ENCODE data around the gene SH2B3.
A peak's percentile ranks its signal among the peaks of the same experiment; 100 is the strongest.

The SH2B3 gene

DNA sequence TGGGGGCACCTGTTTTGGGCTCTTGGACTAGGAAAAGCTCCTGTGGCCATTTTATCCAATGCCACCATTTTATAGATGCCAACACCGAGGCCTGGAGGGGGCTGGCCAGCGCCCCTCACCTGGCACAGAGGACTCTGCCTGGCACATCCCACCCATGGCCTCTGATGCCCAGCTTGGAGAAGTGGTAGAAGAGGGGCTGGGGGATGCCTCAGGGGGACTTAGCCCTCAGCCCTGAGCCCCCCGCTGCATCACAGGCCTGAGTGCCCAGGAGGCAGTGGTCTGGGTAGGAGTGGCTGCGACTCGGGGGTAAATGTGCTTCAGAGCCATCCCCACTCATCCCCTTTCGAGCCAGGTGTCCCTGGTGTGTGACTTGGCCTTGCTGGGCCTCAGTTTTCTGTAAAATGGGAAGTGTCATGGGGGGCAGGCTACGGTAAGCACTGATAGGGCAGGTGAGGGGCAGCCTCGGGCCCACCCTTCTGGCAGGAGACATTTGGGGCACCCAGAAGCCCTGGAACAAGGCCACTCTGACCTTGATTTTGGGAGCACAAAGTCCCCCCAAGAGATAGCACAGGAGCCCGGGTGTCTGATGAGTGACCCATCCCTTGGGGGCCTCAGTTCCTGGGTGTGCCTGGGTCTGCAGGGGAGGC, 22.5 kb downstream of the SH2B3 start:
- DNase-seq (ENCODE audit: low spot score): no peak

DNA sequence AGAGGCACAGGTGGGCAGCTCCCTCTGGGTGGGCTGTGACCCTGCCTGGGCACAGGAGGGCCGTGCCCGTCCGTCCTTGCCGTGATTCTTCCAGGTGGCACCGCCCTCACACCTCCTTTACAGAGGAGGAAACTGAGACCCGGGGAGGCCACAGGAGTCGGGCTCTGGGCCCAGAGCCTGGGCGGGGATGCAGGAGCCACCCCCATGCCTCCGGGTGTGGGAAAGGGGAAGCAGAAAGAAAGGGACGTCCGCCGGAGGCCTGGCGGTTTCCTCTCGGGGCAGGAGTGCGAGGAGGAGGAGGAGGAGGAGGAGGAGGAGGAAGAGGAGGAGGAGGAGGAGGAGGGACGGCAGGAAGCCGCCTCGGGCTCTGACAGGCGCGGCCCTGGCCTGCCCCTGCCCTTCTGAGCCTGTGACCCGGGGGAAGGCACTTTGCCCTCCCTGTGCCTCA, 23.0 kb downstream of the SH2B3 start:
- DNase-seq (ENCODE audit: low spot score): no peak

DNA sequence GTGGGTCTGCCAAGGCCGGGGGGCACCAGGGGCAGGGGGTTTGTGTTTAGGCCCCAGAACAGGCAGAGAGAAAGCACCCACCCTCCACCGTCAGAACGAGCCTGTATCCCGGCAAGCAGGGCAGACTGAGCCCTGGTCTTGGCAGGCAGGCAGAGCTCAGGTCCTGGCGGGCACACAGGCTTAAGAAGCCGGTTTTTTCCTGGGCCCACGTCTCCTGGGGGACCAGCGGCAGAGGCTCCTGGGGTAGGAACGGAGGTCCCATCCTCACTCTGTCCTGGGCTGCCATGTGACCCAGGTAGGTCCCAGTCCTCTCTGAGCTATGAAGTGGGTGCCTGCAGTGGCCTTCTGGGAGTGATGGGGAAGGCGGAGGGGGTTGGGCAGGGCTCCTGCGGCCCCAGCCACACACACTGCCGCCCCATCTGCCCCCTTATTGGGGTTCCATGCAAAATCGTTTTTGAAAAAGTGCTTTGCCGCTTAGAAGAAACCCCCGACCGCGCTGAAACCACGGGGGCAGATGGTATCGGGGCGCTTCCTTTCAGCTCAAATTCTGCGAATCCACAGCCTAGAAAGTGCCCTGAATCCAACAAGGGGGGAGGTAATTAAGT, 24.2 kb downstream of the SH2B3 start:
- DNase-seq (ENCODE audit: low spot score): no peak

DNA sequence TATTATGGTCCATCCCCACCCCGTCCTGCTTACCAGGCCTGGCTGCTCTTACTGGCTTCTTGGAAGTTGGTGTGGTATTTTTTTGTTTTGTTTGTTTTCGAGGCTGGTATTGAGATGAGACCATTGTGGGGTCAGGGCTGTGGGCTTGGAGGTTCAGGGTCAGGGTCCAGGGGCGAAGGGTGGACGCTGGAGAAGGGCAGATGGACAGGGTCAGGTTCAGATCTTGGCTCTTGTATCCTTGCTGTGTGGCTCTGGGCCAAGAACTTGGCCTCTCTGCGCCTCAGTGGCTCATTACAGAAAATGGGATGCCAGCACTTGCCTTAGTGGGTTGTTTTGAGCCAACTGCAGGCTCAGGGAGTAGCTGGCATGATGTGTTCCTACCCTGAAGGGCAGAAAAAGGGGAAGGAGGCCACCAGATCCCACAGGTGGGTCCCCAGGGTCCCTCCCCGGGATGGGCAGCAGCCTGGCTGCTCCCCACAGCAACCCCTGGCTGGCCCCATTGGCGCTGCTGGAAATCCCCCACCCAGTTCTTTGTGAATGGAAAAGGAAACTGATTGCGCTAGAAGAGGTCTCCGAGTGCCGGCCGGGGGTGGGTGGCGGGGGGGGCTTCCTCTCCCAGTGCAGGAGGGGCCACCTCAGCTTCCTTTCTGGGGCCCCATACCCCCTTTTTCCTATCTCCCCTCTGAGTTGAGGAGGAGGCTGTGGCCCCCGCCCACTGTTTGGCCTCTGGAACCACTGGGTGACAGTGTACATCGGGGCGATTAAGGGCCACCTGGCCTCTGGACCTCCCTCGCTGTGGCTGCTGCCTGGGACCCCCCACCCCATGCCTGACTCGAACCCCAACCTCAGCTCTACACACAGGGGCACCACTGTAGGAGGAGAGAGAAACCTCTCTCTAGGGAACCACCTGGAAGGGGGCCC, 25.0 kb downstream of the SH2B3 start:
- DNase-seq (ENCODE audit: low spot score): no peak

DNA sequence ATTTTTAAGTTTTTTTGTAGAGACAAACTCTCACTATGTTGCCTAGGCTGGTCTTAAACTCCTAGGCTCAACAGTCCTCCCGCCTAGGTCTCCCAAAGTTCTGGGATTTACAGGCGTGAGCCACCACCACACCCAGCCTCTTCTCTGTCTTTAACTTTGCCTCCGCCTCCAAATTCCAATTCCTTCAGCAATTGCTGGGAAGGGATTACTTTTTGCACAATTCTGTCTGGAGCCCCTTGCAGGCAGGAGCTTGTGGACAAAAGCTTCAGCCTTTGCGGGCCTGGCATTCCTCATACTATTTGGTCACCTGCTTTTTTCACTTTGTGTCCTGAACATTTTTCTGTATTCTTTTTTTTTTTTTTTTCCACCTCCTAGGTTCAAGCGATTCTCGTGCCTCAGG, 26.0 kb downstream of the SH2B3 start:
- DNase-seq (ENCODE audit: low spot score): no peak

DNA sequence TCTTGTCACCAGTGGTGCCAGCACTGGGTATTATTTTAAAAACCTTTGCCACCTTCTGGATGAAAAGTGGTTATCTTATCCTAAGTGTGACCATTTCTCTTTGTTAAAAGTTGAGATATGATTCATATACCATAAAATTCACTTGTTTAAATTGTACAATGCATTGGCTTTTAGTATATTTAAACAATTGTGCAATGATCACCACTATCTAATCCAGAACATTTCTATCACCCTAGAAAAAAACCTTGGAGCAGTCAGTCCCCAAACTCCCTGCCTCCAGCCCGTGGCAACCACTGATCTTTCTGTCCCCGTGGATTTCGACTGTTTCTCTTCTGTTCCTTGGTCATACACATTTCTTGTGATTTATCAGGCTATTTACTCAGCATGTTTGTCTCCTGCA, 28.3 kb downstream of the SH2B3 start:
- DNase-seq (ENCODE audit: low spot score): no peak

DNA sequence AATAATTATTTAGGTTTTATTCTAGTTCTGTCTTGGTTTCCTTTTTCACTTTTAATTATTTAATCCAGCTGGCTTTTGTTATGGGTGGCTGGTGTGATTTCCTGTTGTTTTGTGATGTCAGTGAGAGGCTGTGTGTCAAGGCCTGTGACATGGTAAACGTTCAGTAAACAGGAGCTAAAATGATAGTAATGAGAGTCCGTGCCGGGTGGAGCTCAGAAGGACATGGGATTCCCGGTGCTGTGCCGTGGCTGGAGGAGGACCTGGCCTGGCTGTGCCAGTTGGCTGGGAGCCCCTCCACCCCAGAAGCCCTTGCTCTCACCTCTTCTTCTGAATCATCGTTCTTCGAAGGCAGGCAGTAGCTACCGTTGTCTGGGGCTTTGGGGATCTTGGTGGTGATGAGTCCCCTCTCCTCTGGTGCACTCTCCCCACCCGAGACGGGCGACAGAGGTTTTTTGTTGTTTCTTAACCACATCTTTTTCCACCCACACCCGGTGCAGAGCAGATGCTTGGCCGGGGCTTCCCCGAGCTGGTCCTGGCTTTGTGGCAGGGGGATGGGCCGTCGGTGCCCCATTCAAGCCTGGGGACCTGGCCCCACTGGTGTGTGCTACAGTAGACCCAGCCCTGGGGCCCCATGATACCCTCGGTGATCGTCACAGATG, 29.1 kb downstream of the SH2B3 start:
- peak; percentile 72 for DNase-seq (ENCODE audit: low spot score)

DNA sequence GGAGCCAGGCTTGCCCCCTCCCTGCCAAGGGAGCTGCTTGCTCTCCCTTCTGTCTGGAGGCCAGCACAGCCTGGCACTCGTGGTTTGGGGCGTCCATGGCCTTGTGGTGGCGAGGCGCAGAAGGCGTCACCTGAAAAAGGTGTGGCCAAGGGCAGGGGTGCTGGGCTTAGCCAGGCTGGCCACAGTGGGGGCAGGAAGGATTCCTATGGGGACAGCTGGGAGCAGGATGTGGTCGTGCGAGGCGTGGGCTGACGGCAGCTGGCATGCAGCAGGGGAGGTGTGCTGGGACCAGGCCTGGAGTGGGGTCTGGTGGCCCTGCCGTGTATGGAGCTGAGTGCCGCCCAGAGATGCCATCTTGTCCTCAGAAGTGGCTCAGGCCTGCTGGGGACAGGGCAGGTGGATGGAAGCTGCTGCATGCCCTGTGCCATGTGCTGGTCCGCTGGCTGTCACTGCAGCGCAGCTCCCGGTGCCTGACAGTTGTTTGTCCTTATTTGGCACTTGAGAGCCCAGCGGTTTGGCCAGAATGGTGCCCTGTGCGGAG, 30.0 kb downstream of the SH2B3 start:
- no peak for DNase-seq (ENCODE audit: low spot score)

DNA sequence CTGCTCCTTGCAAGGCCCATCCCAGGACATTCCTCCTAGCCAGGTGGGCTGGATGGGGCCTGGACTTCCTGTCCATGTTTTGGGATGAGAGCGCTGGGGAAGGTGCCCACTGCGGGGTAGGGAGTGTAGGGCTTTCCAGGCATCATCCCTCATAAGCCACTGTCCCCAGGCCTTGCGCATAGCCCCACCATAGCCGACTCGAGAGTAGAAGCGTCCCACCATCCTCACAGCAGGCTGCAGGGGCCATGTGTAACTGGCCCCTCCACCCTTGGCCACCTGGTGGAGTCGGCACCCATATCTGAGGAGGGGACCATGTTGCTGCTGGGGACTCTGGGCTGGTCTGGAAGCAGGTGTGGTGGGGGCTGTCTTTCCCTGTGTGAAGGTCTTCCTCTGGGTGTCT, 30.5 kb downstream of the SH2B3 start:
- no peak for DNase-seq (ENCODE audit: low spot score)

DNA sequence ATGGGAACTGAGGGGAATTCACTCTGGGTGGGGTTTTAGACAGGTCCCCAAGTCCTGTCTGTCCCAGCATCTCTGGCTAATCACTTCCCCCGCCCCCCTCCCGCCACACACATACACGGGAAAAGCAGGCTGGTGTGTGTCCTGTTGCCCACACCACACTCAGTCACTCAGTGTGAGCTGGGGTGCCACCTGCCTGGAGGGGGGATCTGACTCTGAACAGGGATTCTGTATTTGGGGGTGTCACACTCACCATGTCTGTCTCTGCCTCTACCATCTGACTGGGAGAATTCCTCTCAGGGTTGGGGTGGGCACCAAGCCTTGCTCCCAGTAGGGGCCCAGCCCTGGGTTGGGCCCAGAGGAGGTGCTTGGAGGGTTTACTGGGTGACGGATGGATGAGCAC, 31.1 kb downstream of the SH2B3 start:
- DNase-seq (ENCODE audit: low spot score): no peak

DNA sequence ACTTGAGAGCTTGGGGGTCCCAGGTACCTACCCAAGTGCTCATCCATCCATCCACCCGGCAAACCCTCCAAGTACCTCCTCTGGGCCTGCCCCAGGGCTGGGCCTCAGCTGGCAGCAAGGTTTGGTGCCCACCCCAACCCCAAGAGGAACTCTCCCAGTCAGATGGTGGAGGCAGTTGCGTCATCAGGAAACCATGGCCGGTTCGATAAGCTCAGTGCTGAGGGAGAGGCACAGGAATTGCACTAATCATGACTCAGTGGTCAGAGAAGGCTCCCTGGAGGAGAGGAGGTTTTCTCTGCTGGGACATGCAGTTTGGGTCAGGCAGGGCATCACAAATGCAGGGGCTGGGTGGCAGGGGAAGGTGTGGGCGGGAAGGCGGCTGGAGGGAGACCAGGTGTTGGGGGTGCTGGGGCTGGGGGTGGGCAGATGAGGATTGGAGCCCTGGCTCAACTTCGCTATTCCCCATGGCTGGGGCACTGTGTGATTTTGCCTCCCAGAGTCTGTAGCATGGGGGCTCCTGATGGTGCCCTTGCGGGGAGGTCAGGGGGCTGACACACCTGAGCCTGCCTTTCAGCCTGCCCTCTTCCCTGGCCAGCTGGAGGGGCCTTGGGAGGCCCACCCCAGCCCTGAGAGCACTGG, 32.2 kb downstream of the SH2B3 start:
- DNase-seq (ENCODE audit: low spot score): peak; percentile 82

DNA sequence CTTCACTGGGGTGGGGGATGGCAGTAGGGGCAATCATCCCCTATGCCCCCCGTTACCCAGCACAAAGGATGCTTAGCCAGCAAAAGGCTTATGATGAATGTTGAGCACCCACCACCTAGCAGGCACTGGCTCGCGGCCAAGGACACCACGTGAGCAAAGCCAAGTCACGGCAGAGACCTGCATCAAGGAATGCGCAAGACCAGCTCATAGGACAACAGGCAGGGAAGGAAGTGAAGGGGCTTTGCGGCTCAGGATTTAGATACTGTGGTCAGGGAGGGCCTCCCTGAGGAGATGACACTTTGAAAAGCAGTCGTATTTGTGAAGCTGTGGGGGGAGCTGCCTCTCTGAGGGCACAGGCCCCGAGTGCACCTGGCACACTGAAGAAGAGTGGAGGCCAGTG, 32.8 kb downstream of the SH2B3 start:
- no peak for DNase-seq (ENCODE audit: low spot score)

DNA sequence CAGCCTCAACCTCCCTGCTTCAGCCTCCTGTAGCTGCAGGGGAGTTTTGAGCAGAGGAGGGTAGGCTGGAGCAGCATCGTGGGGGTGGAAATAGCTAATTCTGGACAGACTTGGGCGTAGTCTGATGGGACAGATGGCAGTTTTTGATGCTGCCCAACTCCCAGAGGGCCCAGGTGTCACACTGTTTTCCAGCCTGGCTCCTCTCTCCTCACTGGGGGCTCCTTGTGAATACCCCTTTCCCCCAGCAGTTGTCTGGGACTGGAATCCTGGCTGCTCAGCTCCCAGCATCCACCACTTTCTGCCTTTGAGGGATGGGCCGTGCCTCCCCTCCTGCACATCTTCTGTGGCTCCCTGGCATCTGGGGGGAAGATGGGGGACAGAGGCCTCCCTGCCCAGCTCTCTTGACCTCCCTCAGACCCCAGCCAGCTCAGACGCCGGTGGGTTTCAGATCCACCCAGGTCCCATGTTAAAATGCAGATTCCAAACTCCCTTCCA, 34.0 kb downstream of the SH2B3 start:
- no peak for DNase-seq (ENCODE audit: low spot score)

DNA sequence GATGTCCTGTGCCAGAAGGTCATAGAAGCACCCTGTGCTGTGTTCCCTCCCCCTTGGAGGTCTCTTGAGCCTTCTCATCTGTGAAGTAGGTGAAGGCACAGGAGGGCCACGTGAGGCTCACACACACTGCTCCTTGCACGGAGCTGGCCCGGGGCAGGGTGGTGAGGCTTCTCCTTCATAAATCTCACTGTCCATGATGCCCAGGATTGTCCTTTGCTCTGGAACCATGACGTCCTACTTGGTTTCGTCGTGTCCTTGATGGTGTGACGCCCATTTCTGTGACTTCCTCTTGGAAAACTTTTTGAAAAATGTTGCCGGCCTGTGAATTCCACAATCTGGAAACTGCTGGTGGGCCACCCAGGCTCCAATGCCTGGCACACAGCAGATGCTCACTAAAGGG, 34.4 kb downstream of the SH2B3 start:
- no peak for DNase-seq (ENCODE audit: low spot score)

DNA sequence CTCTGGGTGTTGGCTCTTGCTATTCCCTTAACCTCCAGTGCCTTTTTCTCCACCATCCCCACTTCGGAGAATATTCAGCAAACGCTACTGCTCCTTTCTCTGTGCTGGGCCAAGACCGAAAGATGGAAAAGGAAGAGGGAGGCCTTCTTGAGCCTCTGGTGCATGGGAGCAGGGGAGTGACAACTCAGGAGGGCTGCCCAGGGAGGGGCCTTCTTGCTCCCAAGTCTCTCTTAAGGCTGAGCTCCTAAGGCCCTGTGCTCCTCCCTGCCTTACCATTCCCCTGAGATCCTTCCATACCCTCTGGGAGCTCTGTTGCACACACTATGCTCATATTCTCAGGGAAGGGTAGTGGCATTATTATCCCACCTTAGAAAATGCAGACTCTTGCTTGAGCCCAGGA, 34.9 kb downstream of the SH2B3 start:
- DNase-seq (ENCODE audit: low spot score): no peak

DNA sequence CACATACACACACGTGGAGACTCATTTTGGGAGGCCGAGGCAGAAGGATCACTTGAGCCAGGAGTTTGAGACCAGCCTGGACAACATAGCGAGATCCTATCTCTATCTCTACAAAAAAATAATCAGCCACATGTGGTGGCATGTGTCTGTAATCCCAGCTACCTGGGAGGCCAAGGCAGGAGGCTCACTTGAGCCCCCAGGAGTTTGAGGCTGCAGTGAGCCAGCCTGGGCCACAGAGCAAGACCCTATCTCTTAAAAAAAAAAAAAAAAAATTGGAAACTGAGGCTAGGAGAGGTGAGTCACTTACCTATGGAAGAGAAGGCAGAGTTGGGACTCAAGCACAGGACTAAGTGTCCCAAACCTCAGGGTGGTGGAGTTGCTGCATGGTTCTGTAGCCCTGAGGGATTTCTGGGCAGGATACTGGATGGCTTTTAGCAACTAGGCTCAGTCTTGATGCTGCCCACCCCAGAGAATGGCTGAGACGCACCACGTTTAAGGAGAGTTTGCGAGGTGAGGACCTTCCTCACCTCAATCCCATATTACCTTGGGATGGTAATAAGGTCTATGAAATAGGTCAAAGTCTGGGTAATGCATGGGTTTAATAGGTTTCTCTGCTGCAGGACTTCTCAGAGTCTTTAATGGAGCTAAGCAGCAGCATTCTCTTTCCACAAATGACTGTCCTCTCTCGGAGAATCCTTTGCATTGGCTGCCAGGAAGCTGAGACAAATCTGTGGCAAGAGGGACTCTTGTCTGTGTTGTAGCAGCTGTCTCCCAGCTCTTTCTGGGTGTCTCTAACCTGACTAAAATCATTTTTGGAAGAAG, 35.6 kb downstream of the SH2B3 start:
- DNase-seq (ENCODE audit: low spot score): no peak

DNA sequence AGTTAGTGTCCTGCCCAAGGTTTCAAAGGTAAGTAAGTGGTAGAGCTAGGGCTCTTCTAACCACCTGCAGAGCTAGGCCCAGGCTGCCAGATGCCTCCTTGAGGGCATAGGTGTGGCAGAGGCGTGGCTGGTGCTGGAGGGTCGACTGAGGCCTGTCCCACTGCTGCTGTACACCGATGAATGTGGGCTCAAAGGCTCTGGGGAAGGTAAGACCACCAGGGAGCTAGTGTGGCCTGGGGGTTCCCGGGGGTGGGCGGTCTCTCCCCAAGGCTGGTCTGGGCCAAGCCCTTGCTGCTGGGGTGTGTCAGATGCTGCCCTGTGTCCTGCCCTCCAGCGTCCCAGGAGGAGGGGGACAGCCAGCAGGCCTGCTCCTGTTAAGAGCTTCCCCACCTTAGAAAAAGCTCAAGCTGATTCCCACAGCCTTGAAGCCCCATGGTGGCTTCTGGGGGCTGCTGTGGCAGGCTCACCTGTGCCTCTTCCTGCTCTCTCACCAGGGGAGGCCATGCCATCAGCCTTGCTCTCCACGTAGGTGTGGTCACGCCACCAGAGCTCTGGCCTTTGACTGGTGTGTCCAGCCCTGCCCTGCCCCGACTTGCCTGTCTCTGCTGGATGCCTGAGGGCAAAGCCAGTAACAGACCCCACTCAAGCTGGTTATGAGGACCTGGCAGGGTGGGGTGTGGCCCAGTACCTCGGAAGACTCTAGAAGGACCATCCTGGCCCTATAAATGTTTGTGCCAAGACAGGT, 36.8 kb downstream of the SH2B3 start:
- DNase-seq (ENCODE audit: low spot score): no peak

DNA sequence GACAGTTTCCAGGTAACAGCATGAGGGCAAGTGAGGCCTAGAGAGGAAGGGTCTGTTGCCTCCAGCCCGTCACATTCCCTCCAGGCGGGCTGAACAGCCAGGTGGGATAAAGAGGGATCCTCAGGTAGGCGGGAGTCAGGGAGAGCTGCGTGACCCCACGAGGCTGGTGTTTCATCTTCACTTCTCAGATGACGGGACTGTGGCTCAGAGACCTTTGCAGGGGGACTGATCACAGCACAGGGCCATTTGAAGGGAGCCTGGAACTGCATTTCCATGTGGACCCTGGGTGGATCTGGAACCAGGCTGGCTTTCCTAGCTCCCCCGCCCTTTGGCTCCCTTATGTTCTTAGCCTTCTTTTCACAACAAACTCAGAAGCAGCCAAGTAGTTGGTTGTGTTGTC, 37.4 kb downstream of the SH2B3 start:
- no peak for DNase-seq (ENCODE audit: low spot score)

DNA sequence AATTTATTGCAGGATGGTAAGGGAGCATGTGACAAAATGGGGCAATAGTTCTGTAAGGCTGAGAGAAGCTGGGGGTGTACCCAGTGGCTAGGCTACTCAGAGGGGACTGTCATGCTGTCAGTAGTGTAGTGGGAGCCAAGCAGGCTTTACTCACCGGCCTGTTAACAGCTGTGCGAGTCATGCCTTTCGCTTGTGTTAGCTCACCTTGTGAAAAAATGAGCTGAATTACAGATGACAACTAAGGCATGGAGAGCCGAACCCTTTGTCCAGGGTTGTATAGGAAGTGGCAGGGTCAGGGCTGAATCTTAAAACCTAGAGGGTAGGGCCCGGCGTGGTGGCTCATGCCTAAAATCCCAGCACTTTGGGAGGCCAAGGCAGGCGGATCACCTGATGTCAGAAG, 37.9 kb downstream of the SH2B3 start:
- DNase-seq (ENCODE audit: low spot score): no peak

DNA sequence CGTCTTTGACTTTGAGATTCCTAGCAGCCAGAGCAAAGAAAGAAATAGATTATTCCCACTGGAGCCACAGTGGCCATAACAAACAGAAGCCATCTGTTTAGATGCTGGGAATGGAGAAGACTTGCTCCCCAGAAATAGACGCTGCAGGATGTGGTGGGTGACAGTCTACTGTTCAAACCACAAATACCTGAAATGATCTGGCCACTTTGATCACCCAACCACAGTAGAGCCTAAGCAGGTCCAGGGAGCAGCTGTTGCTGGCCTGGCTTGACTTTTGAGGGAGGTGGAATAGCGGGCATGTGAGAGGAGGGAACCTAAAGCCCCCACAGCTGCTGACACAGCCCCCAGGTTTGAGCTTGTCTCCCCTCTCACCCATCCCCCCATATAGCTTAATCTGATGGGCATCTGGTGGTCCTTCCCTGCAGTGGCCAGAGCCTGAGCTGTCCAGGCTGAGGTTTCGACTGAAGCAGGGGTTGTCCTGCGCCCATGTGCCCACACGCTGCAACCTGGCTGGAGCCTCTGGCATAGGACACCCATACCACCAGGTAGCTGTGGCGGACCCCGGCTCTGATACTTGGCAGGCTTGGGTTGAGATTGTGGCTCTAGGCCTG, 38.7 kb downstream of the SH2B3 start:
- DNase-seq (ENCODE audit: low spot score): no peak
